HG02852 (cell line): Measurements from ENCODE around the gene ESRP2.

Experiments
- ATAC-seq: cut with Tn5 transposase; IDR thresholded peaks from one replicate; pipeline ENCODE4 v1.9.1; 2021; ENCODE audit warnings: mild to moderate bottlenecking, moderate library complexity; ENCODE audit not compliant: unreplicated experiment

Gene ESRP2

DNA sequence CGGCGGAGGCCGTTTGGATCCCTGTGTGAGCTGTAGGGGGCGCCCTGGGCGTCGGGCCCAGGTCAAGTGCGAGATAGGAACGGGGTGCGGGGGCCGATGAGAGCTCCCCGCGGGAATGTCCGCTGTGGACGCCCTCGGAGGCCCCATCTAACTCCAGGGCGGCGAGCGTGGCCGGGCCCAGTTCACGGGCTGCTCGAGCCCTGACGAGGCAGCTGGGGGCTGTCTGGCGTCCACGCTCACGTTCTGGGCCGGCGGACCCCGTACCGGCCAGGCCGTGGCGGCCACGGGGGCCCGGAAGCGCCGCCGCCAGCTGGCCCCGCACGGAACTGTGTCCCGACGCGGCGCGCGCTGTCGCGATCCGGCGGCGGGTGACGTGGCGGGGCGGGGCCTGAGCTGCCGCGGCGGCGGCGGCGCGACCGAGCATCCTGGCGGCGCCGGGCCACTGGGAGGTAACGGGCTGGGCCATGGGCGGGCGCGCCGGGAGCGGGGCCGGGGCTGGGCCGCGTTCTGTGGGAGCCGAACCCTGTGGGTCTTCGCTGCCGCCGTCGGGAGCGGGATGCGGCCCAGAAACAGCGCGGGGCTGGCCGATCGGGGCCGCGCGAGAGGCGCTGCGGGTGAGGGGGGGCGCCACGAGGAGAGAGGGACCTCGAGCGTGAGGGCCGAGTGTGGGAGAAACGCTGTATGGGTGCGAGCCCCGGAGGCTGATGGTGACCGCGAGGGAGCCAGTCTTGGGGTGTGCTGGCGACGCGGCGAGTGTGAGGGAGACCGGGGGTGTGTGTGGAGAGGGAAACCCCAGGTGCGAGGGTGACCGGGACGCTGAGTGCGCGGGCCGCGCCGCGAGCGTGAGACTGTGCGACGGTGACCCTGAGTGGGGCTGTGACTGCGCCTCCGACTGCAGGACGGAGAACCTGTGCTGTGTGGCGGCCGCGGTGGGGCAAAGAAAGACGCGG is 28.5 kb upstream of the ESRP2 start, which contains the start of gene SLC7A6:
SLC7A6 (plus strand) TSS at position 399 of the 950 bp plus-strand sequence. CDS start 10,201 bp downstream, outside the sequence.
- ATAC-seq = peak; percentile 69

DNA sequence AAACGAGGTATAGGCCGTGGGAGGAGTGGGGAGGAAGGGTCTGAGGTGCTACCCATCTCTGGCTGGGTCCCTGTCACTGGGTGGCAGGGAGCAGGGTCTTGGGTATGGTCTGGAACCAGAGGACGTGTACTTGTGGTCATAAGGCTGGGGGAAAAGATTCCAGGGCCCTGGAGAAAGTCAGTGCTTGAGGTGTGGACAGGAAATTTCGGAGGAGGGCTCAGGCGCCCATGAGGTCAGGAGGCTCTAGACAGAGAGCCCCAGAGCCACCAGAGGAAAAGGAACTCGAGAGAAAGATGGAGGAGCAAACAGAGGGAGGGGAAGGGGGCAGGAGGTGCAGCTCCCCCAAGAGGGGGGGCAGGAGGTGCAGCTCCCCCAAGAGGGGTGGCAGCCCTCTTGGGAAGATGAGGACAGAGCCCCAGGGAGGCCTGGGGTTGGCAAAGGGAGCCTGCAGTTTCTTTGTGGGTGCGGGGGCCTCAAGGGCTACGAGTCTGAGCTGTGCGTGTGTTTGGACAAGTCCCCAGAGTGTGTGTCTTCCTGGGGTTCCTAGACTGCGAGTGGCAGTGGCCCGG is 27.7 kb upstream of the ESRP2 start:
- peak; percentile 5 for ATAC-seq

DNA sequence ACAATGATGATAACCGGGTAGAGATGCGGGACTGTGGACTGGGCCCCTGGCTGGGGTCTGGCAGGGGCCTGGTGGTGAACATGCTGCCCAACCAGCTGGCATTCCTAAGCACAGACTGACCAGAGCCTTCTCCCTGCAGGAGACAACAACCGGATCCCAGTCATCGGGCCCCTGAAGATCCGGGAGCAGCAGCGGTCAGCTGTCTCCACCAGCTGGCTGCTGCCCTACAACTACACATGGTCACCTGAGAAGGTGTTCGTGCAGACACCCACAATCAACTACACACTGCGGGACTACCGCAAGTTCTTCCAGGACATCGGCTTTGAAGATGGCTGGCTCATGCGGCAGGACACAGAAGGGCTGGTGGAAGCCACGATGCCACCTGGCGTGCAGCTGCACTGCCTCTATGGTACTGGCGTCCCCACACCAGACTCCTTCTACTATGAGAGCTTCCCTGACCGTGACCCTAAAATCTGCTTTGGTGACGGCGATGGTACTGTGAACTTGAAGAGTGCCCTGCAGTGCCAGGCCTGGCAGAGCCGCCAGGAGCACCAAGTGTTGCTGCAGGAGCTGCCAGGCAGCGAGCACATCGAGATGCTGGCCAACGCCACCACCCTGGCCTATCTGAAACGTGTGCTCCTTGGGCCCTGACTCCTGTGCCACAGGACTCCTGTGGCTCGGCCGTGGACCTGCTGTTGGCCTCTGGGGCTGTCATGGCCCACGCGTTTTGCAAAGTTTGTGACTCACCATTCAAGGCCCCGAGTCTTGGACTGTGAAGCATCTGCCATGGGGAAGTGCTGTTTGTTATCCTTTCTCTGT is 23.3 kb upstream of the ESRP2 start:
- ATAC-seq = no peak

DNA sequence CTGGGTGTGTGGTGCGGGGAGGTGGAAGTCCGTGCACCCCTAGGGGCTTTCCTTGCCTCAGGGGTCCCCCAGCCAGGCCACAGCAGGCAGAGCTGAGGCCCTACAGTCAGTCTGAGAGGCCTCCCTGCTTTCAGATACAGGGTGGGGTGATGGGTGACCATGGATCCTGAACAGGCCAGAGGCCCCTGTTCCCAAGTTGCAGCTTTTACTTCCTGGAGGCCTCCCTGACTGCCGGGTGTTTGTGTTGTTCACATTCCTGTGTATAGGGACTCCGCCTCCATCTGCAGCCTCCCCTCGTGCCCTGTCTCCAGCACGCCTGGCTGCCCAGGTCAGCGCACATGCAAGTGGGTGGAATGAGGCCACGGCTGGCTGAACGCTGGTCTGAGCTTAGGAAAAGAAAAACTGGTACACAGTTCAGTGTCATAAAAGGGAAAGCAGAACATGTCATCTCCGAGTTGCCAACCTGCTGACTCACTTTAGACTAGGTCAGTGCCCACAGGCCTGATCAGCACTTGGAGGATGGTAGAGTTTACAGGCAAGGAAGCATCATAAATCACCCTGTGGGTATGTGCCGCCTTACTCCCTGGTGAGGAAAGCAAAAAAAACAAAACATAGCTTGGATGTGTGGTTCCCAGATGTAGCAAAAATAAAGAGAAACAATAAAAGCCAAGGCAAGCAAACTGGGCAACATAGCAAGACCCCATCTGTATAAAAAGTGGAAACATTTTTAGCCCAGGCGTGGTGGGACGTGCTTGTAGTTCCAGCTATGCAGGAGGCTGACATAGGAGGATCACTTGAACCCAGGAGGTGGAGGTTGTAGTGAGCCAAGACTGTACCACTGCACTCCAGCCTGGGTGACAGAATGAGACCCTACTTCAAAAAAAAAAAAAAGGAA is 22.2 kb upstream of the ESRP2 start:
- no peak for ATAC-seq

DNA sequence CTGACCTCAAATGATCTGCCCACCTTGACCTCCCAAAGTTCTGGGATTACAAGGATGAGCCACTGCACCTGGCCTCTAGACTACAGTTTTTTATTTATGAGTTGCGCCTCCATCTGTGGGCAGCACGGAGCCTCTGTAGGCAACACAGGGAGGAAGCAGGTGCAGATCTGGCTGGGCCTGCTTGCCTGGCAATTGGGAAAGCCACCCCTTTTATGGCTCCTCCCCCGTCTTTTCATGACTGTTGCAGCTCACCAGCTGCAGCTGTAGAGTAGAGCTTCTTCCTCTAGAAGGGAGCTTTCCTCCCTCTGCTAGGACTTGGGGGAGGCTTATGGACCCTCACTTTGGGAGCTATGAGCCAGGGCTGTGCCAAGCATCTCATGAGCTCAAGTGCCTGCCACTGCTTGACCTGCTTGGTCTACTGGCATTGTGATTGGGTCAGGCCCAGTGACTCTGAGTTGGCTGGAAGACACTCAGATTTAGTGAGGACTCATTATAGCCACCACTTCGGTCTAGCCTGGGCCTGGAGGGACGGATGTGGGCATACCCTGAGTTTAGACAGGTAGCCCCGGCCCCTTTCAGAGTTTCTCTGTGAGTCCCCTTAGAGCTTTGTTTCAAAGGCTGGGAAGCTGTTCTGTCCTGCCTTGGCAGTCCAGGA is 21.5 kb upstream of the ESRP2 start:
- ATAC-seq = peak; percentile 69

DNA sequence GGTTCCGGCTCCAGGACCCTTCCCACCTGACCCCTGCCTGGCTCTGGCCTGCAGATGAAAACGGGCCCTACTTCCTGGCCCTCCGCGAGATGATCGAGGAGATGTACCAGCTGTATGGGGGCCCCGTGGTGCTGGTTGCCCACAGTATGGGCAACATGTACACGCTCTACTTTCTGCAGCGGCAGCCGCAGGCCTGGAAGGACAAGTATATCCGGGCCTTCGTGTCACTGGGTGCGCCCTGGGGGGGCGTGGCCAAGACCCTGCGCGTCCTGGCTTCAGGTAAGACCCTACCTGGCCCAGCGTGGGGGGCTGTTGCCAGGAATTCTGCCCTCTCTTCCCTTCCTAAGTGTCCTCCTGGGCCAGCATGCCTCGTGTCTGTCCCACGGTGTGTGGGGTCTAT is 19.8 kb upstream of the ESRP2 start:
- no peak for ATAC-seq

DNA sequence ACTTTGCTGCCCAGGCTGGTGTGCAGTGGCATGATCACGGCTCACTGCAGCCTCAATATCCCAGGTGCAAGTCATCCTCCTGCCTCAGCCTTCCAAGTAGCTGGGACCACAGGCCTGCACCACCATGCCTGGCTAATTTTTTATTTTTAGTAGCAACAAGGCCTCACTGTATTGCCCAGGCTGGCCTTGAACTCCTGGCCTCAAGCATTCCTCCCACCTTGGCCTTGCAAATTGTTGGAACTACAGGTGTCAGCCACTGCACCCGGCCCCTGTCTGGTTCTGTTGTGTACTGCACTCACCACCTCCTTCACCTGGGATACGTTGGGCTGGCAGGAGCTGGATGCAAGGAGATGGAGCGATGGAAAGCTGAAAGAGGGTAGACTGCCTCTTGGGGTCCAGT is 17.8 kb upstream of the ESRP2 start:
- ATAC-seq = no peak

DNA sequence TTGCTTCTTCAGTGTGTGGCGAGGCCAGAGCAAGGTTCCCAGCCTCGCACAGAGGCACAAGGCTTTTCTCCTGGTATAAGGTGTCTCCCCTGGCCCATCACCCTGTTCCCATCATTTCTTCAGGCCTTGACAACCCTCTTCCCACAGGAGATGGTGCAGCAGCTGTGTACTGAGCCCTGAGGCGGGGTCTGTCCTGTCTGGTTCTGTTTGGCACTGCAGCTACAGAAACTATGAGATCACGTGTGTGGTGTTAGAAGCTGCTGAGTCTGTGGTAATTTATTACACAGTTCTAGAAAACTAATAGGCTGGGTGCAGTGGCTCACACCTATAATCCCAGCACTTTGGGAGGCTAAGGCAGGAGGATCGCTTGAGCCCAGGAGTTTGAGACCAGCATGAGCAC is 16.5 kb upstream of the ESRP2 start:
- ATAC-seq = no peak

DNA sequence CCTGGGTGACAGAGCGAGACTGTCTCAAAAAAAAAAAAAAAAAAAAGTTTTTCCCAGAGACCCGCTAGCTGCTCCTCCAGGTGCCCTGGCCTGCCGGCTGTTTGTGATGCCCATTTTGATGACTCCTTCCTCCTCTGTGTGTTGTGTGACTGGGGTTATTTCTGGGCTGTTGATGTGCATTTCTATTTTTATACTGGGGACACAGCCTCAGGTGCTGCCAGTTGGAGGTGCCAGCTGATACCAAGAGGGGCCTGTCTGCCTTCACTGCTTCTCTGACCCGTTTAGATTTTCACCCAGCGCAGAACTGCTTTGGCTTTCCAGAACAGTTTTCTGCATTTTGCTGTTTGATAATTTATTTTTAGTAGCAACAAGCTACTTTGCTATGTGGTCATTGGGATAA is 15.9 kb upstream of the ESRP2 start:
- ATAC-seq = no peak

DNA sequence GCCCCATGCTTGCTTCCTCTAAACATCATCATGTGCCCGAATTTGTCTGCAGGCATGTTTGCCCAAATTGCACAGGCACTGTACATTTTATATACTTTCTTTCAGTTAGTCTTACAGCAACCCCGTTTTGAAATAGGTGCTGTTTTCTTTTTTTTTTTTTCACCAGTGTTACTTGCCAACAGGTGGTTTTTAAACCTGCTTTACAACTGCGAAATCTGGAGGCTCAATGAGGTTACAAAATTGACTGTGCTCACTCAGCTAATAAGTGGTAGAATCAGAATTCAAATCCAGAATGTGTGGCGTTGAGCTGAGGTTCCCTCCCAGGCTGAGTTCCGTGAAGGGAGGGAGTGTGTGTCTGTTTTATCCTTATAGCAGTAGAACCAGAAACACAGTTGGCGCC is 15.0 kb upstream of the ESRP2 start:
- no peak for ATAC-seq

DNA sequence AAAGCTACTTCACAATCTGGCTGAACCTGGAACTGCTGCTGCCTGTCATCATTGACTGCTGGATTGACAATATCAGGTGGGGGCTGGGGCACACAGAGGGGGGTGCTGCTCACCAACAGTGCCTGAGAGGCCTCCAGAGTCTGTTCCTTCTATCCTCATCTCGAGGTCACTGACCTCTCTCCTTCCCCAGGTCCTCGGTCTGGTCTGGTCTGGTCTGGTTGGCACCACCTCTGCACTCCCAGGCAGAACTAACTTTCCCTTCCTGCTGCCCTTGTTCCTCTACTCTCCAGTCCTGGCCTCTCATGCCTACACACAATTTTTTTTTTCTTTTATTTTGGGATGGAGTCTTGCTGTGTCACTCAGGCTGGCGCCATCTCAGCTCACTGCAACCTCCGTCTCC is 13.4 kb upstream of the ESRP2 start:
- no peak for ATAC-seq

DNA sequence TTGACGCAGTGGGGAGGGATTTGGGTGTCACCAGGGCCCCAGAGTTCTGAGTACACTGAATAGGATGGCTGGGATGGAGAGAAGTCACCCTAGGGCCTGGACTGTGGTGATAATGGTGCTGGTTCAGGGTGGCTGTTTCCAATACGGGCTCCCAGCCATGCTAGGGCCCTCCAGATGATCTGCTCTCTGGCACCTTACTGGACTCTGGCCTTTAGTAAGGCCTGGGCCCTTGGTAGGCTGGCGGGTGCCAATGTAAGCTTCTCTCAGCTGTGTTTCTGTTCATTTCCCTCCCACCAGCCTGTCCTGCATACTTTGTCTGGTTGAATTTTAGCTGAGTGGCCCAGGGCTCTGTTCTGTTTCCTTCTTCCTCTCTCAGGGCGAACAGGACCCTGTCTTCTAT is 12.0 kb upstream of the ESRP2 start:
- ATAC-seq = no peak

DNA sequence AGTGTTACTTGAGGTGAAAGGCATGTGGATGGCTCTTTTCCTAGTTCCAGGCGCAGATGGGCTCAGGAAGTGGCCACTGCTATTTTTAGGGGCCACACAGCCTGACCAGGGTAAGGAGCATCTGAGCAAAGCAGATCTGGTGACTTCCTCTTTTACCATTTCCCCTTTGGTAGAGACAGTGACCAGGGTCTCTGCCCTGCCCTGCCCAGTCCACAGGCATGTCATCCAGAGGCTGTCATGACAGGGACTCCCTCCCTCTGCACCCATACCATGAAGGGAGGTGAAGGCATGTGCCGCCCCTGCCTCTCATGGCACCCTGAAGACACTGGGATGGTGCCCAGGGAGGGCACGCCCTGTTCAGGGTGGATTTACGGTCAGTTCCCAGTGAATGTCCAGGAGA is 11.5 kb upstream of the ESRP2 start:
- ATAC-seq = no peak

DNA sequence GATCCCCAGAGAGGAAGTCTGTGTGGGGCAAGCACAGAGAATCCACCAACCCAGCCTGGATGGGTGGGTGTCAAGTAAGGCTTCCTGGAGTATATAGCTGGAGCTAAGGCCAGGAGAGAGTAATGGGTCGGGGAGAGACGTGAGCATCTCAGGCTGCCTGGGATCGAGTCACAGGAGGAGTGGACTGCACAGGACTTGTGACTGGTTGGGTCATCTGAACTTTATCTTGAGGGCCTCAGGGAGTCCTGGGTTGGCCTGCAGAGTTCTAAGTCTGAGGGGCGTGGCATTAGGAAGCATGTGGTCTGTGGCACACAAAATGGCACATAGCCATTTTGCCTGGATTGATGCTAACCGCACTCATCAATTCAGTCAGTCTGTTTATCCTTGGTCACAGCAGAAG is 10.7 kb upstream of the ESRP2 start:
- ATAC-seq = no peak

DNA sequence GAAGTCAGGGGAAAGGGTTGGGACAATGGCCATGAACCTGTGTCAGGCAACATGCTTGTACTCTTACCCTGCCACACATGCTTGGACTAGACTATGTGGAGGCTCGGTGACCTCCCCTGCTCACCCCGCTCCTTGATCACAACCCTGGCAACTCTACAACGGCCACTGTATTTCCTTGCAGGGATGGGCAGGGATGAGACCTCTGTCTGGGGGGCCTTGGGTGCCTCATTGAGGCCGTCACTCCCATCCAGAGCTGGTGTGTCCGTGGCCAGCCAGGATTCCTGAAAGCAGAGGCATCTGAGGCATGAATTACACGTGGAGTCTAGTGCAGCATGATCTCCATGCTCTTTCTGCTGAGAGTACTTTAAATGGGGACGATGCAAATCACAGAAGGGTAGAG is 10.2 kb upstream of the ESRP2 start:
- ATAC-seq = no peak

DNA sequence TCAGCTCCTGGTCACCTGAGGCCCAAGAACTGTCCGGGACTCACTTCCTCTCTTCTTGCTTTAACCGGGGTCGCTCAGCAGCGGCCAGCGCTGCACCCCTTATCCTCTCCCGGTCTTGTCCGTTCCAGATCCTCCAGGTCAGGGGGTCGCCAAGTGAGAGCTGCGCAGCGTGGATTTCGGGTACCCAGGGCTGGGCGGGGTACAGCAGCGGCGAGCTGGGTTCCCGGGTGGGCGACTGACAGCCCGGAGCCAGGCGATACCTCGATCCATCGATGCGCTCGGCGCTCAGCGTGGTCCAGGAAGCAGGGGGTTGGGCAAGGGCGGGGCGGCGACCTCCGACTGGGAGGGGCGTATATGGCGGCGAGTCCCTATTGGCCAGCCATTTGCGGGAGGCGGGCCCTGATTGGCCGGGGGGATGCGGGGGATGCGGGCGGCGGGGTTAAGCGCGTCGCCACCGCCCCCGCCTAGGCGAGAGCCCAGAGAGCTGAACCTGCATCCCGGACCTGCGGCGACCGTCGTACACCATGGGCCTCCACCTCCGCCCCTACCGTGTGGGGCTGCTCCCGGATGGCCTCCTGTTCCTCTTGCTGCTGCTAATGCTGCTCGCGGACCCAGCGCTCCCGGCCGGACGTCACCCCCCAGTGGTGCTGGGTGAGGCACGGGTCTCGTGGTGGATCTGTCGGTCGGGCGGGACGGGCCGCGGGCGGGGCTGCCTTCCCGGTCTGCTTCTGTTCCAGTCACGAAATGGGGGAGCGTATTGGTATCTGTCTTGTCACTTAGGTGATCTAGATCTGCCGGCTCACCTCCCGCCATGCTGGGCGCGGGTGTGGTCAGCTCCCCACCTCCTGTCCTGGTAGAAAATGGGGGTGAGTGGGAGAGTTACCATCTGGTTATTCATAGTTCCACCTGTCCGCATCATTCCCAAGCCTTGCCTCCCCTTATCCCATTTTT is 9.3 kb upstream of the ESRP2 start, which contains the start of gene PLA2G15:
PLA2G15 (plus strand) TSS at position 471 of the 951 bp plus-strand sequence; CDS start at position 525, 54 bp downstream.
- ATAC-seq = peak; percentile 84

DNA sequence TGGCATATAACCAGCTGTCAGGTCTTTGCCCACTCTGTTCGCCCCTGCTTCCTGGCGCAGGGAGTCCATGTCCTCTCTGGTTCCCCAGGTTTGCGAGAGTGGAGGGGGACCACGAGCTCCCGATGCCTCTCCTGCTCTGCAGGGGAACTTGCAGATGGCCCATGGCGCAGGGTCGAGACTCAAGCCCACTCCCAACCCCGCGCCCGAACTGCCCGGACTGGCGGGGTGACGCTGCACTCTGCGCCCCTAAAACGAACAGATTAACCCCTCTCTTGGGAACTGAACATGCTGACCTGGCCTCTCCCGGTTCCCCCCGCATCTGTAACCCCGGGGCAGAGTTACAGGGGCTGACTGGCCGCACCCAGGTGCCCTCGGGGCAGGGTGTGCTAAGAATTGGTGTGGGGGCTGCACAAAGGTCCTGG is 8.6 kb upstream of the ESRP2 start:
- peak; percentile 8 for ATAC-seq

DNA sequence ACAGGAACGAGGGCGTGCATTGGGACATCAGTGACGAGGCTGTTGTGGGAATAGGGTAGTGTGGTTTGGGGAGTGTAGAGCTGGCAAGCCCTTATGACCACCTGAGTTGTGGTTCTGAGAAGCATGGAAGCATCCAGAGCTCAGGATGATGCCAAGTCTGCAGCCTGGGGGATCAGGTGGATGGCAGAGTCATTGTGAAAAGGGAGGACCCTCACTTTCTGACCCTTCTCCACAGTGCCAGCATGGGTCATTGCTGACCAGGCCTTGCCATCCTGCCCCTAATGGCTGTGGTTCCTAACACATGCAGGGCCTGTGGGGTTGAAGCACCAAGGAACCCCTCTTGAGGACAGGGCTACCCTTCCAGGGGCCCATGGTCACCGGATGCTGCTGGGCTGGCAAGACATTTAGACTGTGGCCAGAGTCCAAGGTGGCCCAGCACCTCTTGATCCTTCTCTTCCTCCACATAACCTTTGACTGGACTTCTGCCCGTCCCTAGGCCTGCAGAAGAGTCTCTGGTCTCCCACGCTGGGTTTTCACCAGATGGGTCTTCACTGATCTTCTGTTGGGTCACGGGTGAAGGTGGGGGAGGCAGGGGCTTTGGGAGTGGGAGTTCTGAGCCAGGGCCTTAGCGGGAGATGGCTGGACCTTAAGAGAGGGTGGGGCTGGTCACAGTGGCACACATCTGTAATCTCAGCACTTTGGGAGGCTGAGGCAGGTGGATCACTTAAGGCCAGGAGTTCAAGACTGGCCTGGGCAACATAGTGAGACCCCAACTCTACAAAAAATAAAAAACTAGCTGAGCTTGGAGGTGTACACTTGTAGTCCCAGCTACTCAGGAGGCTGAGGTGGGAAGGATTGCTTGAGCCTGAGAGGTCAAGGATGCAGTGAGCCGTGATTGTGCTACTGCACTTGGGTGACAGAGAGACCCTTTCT is 7.3 kb upstream of the ESRP2 start:
- no peak for ATAC-seq
